NCI-H524 treated with DMSO at 0.1 percent for 48 hours (cell line): ENCODE data around the gene MGAT3.
"Not testable (repeated sequence)": the region's sequence is repeated elsewhere in the genome, so short reads cannot be mapped to it uniquely, and the experiment has no call there.

Source experiments
- DNase-seq: peaks from one replicate; lab custom pipeline; 2025; lab: John Stamatoyannopoulos, UW

MGAT3 gene

DNA sequence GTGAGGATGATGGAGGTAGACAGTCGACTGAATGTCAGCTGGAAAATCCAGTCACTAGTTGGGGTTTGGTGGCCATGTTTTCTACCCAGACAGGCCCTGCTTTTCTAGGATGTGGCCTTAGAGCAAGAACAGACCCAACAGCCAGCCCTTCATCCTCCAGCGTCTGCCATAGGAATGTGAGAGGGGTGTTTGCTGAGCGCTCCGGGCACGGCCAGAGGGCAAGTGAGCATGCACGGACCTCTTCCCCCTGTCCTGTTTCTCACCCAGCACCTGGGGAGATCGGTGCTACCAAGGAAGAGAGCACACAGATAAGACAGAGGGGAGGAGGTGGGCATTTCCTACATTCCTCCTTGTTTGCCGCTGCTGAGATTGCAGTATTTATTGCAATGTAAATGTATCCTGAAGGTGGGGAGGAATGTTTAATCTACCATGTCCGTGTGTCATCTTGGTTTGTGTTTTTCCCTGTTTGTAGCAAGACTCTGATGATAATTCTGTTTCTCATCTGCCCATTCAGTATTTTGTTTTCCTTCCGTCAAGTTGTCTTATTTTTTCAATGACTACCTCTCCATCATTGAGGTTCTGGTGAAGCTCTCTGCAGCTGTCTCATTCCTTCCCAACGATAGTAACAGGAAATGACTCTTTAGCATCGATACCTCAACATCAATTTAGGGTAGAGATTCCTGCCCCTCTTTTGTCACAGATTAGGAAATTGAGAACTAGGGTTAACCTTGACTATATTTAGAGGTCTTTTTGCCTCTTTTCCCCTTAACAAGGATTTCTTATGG is 58.6 kb downstream of the MGAT3 start:
- no peak for DNase-seq

DNA sequence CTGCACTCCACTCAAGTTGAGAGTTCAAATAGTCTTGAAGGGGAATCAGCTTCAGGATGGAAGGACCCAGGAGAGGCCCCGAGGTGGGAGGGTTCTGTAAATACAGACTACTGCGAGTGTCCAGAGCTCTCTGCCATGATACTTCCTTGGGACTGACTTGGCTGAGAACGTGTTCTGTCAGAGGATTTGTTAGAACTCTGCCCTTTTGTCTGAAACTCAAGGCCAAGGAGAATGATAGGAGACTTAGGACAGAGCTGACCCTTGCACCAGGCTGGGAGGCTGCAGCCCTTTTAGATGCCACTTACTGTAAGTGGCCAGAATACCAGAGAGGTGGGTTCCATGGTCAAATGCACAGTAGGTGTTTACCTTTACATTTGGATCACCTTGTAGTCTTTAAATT is 60.7 kb downstream of the MGAT3 start:
- no peak for DNase-seq

DNA sequence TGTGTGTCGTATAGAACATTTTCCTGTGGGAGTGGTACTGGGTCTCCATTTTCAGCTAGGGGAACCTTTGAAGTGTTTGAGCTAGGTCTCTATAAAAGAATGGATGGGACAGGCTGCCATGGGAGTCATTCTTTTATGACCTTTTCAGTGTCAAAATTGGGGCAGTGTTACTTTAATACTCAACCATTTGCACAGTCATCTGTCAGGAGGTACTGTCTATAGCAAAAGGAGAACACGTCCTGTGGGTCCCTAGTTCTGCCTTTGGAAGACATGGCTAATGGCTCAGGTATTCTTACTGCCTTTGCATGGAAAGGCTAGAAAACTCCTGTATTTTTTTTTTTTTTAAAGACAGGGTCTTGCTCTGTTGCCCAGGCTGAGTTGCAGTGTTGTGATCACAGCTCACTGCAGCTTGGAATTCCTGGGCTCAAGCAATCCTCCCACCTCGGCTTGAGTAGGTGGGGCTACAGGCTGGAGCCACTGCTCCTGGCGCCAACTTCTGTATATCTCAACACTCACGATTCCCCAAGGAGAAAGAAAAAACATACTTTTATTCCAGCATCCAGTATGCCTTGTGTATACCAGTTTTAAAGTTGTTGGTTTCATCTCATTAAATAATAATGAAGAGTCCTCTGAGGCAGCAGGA is 61.5 kb downstream of the MGAT3 start:
- no peak for DNase-seq

DNA sequence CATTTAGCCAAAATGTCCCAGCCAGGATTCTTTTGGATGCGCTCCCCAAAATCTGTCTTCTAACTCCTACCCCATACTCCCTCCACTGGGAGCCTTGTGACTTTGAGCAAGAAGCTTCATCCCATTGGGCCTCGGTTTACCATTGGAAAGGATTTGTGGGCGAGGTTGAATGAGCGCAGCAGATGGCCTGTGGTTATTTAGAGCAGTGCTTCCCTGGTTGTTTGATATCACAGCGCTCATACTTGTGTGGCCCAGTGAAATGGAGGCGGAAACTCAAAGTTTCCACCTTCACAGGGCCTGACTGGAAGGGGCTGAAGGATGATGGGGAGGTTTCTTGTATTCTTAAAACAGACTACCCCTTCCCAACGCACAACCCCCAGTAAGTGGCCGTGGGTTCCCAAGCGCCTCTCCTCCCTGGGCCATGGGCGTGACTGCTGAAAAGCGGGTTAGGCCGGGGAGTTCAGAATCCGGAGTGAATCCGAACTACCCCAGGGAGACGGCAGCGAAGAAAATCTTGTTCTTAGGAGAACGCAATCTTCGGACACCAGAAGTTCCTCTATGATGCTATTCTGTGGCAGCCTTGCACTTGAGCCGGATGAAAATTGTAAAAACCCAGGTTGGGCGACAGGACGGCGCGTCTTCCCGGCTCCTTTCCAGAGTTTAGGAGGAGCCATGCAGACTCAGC is 62.3 kb downstream of the MGAT3 start:
- DNase-seq: no peak

DNA sequence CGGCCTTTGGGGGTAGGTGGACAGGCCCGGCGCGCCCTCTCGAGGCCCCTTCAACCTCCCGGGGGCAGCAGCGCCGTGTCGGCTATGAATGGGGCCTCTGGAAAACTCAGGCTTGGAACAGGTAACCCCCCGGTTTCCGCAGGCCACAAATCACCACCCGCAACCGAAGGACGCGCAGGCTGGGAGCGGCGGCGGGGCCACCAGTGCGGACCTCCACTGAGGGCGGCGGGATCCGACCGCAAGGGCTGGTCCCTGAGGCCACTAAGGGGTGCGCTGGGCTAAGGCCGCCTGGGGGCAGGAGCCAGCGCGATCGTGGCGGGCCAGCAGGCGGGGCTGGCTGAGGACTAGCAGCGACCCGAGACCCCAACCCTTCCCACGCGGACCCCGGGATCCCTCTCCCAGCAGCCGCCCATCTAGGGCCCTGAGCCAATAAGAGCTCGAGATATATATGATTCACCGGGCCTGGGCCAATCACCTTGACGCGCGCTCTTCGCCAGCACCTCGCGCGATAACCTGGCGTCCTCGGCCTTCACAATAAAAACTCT is 62.9 kb downstream of the MGAT3 start:
- peak; percentile 96 for DNase-seq

DNA sequence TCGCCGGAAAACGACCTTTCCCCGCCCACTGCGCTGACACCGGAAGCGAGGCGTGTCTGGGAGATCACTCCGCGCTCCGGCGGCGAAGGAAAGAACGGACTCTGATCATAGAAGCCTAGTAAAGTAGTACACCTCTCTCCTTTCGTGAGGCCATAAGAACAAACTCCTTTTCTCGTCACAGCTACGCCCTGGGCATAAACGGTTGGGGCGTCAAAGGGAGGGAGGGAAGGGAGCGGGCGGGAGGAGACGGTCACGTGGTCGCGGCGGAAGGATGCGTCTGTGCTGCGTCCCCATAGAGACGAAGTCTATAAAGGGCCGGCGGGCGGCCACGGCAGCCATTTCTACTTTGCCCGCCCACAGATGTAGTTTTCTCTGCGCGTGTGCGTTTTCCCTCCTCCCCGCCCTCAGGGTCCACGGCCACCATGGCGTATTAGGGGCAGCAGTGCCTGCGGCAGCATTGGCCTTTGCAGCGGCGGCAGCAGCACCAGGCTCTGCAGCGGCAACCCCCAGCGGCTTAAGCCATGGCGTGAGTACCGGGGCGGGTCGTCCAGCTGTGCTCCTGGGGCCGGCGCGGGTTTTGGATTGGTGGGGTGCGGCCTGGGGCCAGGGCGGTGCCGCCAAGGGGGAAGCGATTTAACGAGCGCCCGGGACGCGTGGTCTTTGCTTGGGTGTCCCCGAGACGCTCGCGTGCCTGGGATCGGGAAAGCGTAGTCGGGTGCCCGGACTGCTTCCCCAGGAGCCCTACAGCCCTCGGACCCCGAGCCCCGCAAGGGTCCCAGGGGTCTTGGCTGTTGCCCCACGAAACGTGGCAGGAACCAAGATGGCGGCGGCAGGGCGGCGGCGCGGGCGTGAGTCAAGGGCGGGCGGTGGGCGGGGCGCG is 63.7 kb downstream of the MGAT3 start, which contains the start of gene ATF4:
TSS of gene ATF4 (plus strand) at position 337 of the 880 bp plus-strand sequence. CDS start 884 bp downstream, outside the sequence.
- DNase-seq: no peak

DNA sequence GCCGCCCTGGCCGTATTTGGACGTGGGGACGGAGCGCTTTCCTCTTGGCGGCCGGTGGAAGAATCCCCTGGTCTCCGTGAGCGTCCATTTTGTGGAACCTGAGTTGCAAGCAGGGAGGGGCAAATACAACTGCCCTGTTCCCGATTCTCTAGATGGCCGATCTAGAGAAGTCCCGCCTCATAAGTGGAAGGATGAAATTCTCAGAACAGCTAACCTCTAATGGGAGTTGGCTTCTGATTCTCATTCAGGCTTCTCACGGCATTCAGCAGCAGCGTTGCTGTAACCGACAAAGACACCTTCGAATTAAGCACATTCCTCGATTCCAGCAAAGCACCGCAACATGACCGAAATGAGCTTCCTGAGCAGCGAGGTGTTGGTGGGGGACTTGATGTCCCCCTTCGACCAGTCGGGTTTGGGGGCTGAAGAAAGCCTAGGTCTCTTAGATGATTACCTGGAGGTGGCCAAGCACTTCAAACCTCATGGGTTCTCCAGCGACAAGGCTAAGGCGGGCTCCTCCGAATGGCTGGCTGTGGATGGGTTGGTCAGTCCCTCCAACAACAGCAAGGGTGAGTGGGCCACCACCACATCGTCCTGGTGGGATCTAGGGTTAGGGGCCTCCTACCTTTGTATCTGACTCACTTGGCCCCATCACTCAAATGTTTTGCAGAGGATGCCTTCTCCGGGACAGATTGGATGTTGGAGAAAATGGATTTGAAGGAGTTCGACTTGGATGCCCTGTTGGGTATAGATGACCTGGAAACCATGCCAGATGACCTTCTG is 64.5 kb downstream of the MGAT3 start:
- DNase-seq: not testable (repeated sequence)

DNA sequence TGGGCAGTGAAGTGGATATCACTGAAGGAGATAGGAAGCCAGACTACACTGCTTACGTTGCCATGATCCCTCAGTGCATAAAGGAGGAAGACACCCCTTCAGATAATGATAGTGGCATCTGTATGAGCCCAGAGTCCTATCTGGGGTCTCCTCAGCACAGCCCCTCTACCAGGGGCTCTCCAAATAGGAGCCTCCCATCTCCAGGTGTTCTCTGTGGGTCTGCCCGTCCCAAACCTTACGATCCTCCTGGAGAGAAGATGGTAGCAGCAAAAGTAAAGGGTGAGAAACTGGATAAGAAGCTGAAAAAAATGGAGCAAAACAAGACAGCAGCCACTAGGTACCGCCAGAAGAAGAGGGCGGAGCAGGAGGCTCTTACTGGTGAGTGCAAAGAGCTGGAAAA is 65.3 kb downstream of the MGAT3 start:
- not testable (repeated sequence) for DNase-seq

DNA sequence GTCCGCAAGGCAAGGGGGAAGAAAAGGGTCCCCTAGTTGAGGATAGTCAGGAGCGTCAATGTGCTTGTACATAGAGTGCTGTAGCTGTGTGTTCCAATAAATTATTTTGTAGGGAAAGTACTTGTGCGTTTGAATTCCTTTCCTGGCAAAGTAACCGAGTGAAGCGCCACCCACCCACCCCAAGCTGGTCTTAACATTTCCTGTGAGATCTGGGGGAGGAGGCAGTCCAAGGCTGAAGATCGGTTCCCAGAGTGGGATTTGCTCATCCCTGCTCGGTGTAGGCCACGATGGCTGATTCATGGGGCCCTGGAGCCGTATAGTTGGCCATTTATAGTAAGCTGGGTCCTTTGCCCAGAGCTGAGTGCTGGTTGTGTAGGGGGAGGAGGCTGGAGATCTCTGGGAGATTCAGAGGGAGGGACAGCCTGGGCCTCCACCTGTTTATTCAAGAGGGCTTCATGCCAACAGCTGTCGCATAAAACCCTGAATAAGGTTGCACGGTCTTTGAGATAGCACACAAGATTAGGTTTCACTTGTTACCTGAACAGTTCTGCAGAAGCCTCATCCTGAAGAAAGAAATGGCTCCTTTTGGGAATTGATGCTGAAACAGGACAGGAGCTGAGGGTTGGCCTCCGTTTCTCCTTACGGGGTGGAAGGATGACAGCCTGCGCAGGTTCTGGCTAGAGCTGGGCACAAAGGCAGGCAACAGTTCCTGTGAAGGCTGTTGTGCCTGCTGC is 65.9 kb downstream of the MGAT3 start:
- DNase-seq: peak; percentile 23

DNA sequence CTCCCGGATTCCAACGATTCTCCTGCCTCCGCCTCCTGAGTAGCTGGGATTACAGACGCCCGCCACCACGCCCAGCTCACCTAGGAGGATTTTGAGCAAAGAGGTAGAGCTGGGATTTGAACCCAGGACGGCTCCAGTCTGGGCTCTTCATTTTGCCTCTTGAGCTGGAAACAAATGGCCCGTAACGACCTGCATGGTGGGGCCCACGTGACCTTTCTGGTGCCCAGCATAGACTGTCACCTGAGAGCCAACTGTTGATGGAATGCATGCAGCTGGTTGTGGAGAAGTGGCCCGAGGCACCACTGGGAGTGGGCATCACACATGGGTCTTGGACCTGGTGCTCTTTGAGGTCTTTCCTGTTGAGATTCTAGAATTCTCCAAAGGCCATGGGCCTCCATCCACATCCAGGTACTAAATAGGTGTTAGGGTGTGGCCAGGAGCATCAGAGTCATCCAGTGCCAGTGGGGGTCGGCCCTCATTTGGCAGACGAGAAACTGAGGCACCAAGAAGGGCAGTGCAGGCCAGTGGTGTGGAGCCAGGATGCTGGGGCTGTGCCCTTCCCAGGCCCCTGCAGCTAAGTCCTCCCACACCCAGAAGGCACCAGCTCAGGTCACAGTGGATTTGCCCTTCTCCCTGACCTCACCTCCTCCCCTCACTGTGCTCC is 67.4 kb downstream of the MGAT3 start:
- no peak for DNase-seq

DNA sequence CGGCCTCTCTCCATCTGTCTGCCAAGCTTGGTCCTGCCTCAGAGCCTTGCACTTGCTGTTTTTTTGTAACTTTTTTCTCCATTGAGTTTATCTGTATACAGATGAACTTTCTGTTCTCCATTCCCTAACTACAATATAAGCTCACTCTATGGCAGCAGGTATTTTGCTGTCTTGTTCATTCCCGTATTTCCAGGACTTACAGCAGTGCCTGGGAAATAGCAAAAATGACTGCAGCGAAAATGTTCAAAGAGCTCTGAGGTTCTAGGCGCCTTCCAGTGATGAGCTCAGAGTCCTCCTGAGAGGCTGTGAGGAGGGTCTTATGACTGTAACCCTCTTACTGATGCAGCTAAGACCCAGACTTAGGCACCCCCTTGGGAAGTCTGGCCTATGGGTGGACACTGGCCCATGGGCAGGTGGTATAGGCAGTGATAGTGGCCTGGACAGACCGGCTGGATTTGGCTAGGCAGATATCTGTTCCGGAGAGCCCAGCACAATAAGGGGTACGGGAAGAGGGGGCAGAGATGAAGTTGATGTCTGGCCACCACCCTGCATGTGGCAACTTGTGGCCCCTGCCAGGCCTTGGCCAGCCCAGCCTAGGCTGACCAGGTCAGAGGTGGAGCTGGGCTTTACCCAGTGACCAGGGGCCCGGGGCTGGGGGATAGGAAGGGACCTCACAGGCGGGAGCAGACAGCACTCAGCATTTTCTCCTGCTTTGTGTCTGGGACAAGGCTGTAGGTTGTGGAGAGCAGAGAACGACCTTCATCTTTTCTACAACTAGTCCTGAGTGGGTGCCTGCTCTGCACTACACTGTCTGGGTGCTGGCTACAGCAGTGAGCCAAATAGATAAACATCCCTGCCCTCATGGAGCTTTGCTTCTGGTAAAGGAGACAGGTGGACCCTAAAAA is 68.2 kb downstream of the MGAT3 start:
- DNase-seq: no peak

DNA sequence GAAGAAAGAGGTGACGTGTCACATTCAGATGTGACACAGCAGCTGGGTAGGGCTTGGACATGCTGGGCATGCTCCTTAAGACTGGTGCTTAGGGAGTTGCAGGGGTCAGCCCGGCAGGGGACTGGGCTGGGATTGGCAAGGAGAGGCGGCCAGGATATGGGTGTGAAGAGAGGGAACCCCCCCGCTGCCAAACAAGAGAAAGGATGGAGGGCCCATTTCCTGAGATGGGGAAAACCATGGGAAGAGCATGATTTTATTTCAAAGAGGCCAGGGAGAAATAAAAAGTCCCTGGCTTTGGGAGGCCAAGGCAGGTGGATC is 68.8 kb downstream of the MGAT3 start:
- no peak for DNase-seq

DNA sequence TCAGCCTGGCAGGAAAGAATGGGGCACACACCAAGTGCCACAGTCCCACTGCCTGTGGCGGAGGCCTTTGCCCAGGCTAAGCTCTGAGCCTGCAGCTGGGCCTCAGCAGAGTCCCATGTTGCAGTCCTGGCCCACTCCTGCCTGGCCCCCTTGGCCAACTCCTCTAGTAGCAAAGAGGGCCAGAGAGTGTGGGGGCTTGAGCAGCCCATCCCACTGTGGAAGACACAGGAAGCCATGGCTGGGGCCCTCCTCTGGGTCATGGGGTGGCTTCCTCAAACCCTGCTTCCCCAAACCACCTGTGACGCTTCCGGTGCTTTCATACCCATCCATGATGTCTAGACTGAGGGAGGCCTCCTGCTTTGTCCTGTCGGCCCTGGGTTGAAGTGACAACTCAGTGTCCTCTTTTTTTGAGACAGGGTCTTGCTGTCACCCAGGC is 69.9 kb downstream of the MGAT3 start:
- DNase-seq: no peak

DNA sequence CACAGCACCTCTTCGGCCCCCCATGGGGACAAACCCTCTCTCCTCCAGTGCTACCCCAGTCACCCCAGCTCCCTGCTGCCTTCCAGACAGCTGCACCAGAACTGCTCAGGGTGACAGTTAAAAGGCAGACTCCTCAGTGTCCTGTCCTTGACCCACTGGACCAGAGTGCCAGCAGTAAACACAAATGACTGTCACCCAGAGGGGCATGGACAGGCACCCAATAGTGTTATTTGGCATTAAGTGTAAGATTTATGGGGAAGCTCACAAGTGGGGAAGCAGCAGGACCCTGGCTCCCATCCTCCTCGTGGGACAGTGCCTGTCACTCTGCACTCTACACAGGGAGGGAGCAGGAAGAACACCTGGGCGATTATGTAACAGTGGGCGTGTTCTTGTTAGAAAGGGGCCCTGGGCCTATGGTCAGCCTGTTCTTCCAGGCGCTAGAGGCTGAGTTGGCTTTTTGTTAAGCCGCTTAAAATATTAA is 70.7 kb downstream of the MGAT3 start:
- no peak for DNase-seq

DNA sequence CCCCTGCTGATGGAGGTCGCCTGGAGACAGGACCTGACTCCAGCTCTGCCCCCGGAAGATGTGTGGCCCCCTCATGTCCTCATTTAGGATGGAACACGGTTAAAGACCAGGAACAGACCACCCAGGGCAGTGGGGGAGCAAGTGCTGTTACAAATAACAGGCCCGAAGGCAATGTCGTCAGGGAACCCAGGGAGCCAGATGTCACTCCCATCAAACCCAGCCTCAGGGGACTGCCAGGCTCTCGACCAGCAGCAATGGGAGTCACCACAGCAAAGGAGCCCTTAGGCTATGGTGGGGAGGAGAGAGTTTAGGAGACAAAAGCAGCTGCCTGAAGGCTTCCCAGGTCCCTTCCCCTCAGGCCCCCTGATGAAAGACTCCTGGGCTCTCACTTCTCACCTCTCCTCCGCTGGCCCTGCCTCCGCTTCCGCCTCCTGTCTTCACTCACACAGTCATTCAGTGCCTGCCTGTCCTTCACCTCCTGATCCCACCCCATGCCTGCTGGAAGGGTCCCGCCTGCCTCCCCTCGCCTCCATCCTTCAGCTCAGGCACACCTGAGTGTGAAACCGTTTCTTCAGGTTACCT is 71.4 kb downstream of the MGAT3 start:
- no peak for DNase-seq

DNA sequence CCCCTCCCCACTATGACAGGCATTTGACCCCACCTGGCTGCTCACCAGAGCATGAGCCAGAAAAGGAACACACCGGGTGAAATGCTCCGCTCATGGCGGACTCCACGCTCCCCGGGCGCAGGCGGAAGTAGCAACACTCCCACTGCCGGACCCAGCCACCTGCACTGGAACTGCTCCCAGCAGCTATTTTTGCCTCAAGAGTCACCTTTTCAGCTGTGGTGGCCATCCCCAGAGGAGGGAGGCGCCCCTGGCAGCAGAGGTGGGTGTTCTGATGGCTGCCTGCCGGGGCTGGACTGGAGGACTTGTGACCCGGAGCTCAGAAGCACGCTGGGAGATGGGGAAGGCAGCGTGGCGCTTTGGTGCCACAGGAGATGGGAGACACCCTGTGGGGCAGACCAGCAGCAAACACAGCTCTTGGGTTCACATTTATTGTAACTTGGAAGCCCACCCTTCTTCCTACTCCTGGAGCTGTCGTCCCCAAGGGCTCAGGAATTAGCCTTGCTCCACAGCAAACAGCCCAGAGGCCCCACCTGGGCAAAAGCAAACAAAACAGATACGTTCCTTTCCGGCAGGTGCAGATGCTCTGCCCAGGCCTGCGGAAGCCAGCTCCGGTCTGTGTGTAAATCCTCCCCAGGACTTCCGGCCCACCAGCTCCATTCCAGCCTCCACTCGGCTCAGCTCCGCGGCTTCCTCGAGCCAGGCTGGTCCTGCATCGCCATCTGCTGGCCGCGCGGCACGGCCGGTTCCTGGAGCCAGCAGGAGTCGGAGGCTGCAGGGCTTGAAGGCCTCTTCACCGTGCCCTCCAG is 72.1 kb downstream of the MGAT3 start:
- DNase-seq: peak; percentile 27

DNA sequence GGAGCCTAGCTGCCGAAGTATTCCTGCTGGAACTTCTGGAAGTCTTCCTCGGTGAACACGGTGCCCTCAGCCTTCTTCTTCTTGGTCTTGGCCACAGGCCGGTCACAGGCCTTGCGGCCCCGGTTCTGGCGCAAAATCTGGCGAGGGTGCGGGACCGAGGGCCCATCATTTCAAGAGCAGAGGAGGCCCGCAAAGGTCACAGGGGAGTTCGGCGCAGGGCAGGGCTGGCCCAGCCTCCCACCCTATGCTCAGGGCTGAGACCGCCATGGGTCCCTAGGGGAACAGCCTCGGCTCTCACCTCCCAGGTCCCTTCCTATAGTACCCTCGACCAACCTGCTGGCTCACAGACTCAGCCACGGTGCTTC is 72.7 kb downstream of the MGAT3 start:
- DNase-seq: no peak
